ENCODE results near the gene NODAL.

NODAL gene

GRCh38 chr10:70462349-70462984, 21.0 kb upstream of the NODAL start:
- DNase-seq: peak; percentile 85

- DNase-seq: no peak
Observed at GRCh38 chr10:70461397-70462348, 20.2 kb upstream of the NODAL start.

- no peak for DNase-seq
Observed at GRCh38 chr10:70459774-70460490, 18.5 kb upstream of the NODAL start.

- no peak for DNase-seq
Observed at GRCh38 chr10:70459061-70459773, 17.7 kb upstream of the NODAL start.

- no peak for DNase-seq
Observed at GRCh38 chr10:70458329-70459060, 17.0 kb upstream of the NODAL start.

GRCh38 chr10:70457759-70458305, 16.4 kb upstream of the NODAL start:
- DNase-seq: no peak

GRCh38 chr10:70456164-70456563, 14.7 kb upstream of the NODAL start:
- DNase-seq: no peak

GRCh38 chr10:70455213-70455630, 13.7 kb upstream of the NODAL start:
- no peak for DNase-seq

- no peak for DNase-seq
Observed at GRCh38 chr10:70448236-70448635, 6.8 kb upstream of the NODAL start.

- DNase-seq: no peak
Observed at GRCh38 chr10:70445718-70446657, 4.5 kb upstream of the NODAL start.

GRCh38 chr10:70444744-70445143, 3.3 kb upstream of the NODAL start:
- no peak for DNase-seq

- DNase-seq: no peak
Observed at GRCh38 chr10:70442332-70442988, 979 bp upstream of the NODAL start.

- DNase-seq: no peak
Observed at GRCh38 chr10:70441895-70442309, 421 bp upstream of the NODAL start.

- DNase-seq: no peak
Observed at GRCh38 chr10:70440296-70441160, 953 bp downstream of the NODAL start.

GRCh38 chr10:70437721-70438120, 3.8 kb downstream of the NODAL start:
- DNase-seq: no peak

- no peak for DNase-seq
Observed at GRCh38 chr10:70435241-70436085, 6.0 kb downstream of the NODAL start.

- DNase-seq: no peak
Observed at GRCh38 chr10:70433581-70434280, 7.8 kb downstream of the NODAL start.

Measured in NCI-H1092 (cell line).